IMR-90 (cell line): ENCODE data around the gene CSTB. TPM values are rescaled to one million over a fixed set of nuclear protein-coding genes. Genes with fewer than 3 reads are reported as not detected.

Experiments
- ATAC-seq: fragments of 200-7000 bp; cut with Tn5 transposase; 2 replicates; pipeline ENCODE4 v1.9.1; 2020; ENCODE audit warnings: low read depth, mild to moderate bottlenecking, moderate library complexity
- BruUV-seq: library from RNA; stranded (reverse); fragments of 400-500 nt; replicated peaks from 2 replicates; lab custom pipeline; 2021; lab: Mats Ljungman, UMichigan
- CTCF ChIA-PET: fragments of 300-600 bp; formaldehyde crosslinking; extraction: SDS; loops from one replicate; lab custom pipeline; 2021; ENCODE audit warnings: antibody characterized with exemption; lab: Yijun Ruan, JAX
- POLR2A ChIA-PET: fragments of 300-600 bp; sonication (Branson Sonifier 250); formaldehyde crosslinking; loops from one replicate; lab custom pipeline; 2022; ENCODE audit warnings: antibody characterized with exemption; ENCODE audit not compliant: unreplicated experiment; lab: Charles Lee
- DNase-seq: peaks from one replicate; pipeline ENCODE4 v3.0.0; 2013
- H2AFZ ChIP-seq: replicated peaks from 2 replicates; pipeline ENCODE3; 2013; ENCODE audit warnings: low read length, mild to moderate bottlenecking; ENCODE audit not compliant: poor library complexity
- H2AK5ac ChIP-seq: 2 replicates; pipeline ENCODE4 v1.6.1; 2013; ENCODE audit warnings: low read depth, low read length, inconsistent platforms
- H2AK9ac ChIP-seq: replicated peaks from 2 replicates; pipeline ENCODE3; 2013; ENCODE audit warnings: mild to moderate bottlenecking, low read depth, low read length, moderate library complexity; ENCODE audit not compliant: poor library complexity
- H2BK120ac ChIP-seq: 2 replicates; pipeline ENCODE4 v1.6.1; 2013; ENCODE audit warnings: low read depth, low read length, inconsistent platforms
- H2BK15ac ChIP-seq: 3 replicates; pipeline ENCODE4 v1.6.1; 2013; ENCODE audit warnings: low read depth, low read length, inconsistent platforms
- H2BK20ac ChIP-seq: 2 replicates; pipeline ENCODE4 v1.6.1; 2013; ENCODE audit warnings: low read depth, mild to moderate bottlenecking, inconsistent platforms, low read length, moderate library complexity
- H2BK5ac ChIP-seq: 2 replicates; pipeline ENCODE4 v1.6.1; 2013; ENCODE audit warnings: mild to moderate bottlenecking, low read depth, low read length, inconsistent platforms; ENCODE audit not compliant: poor library complexity, severe bottlenecking
- H3K14ac ChIP-seq: replicated peaks from 2 replicates; pipeline ENCODE4 v1.6.1; 2013; ENCODE audit warnings: low read depth, low read length, inconsistent platforms
- H3K18ac ChIP-seq: 2 replicates; pipeline ENCODE4 v1.6.1; 2013; ENCODE audit warnings: low read depth, low read length, control low read depth
- H3K23ac ChIP-seq: 2 replicates; pipeline ENCODE4 v1.6.1; 2013; ENCODE audit warnings: low read depth, low read length, inconsistent platforms
- H3K27ac ChIP-seq: 2 replicates; pipeline ENCODE4 v1.5.1; 2013; ENCODE audit warnings: mild to moderate bottlenecking, control low read depth, low read length; ENCODE audit not compliant: insufficient read depth
- H3K27me3 ChIP-seq: 2 replicates; pipeline ENCODE4 v1.6.1; 2013; ENCODE audit warnings: low read length; ENCODE audit not compliant: control insufficient read depth, insufficient read depth
- H3K36me3 ChIP-seq: 2 replicates; pipeline ENCODE4 v1.6.1; 2013; ENCODE audit warnings: low read length, mixed read lengths; ENCODE audit not compliant: control insufficient read depth, insufficient read depth
- H3K4ac ChIP-seq: 2 replicates; pipeline ENCODE4 v1.6.1; 2013; ENCODE audit warnings: low read depth, low read length, inconsistent platforms
- H3K4me1 ChIP-seq: 2 replicates; pipeline ENCODE4 v1.6.1; 2013; ENCODE audit warnings: low read length, mixed read lengths; ENCODE audit not compliant: control insufficient read depth, insufficient read depth
- H3K4me2 ChIP-seq: 2 replicates; pipeline ENCODE4 v1.6.1; 2013; ENCODE audit warnings: low read depth, mild to moderate bottlenecking, control low read depth, low read length, moderate library complexity
- H3K4me3 ChIP-seq: 2 replicates; pipeline ENCODE4 v1.5.1; 2013; ENCODE audit warnings: low read depth, mild to moderate bottlenecking, control low read depth, low read length, moderate library complexity; ENCODE audit not compliant: insufficient read depth
- H3K56ac ChIP-seq: 2 replicates; pipeline ENCODE4 v1.6.1; 2013; ENCODE audit warnings: low read length, inconsistent platforms; ENCODE audit not compliant: insufficient read depth; ENCODE audit errors: extremely low read depth
- H3K79me1 ChIP-seq, 2 experiments: 2 replicates each; pipeline ENCODE4 v1.6.1; 2013; ENCODE audit warnings: low read length in 2 of 2, inconsistent platforms in 1 of 2, low read depth in 1 of 2
- H3K9ac ChIP-seq: 2 replicates; pipeline ENCODE4 v1.6.1; 2013; ENCODE audit warnings: low read depth, low read length, control low read depth
- H3K9me1 ChIP-seq: 2 replicates; pipeline ENCODE4 v1.6.1; 2013; ENCODE audit warnings: low read length, inconsistent platforms; ENCODE audit not compliant: insufficient read depth
- H3K9me3 ChIP-seq: 2 replicates; pipeline ENCODE4 v1.6.1; 2013; ENCODE audit warnings: low read length; ENCODE audit not compliant: control insufficient read depth, insufficient read depth
- H4K20me1 ChIP-seq: 2 replicates; pipeline ENCODE4 v1.6.1; 2013; ENCODE audit warnings: low read length, inconsistent platforms; ENCODE audit not compliant: insufficient read depth
- H4K5ac ChIP-seq: 2 replicates; pipeline ENCODE4 v1.6.1; 2013; ENCODE audit warnings: mild to moderate bottlenecking, low read depth, low read length, control low read depth
- H4K8ac ChIP-seq, 2 experiments: 2 replicates each; pipeline ENCODE4 v1.6.1; 2013; ENCODE audit warnings: low read depth in 2 of 2, low read length in 2 of 2, control low read depth in 1 of 2, inconsistent platforms in 1 of 2
- H4K91ac ChIP-seq: 2 replicates; pipeline ENCODE4 v1.6.1; 2013; ENCODE audit warnings: low read depth, low read length, inconsistent platforms; ENCODE audit not compliant: insufficient read depth
- BHLHE40 ChIP-seq: fragments of 150-350 bp; IDR thresholded peaks from 2 replicates; pipeline ENCODE4 v1.6.1; 2016; ENCODE audit warnings: mild to moderate bottlenecking, low read depth, low read length
- CEBPB ChIP-seq: IDR thresholded peaks from 2 replicates; pipeline ENCODE4 v1.6.1; 2012; ENCODE audit warnings: low read depth, low read length, improper control_type of control experiment
- CHD1 ChIP-seq: IDR thresholded peaks from 2 replicates; pipeline ENCODE4 v1.6.1; 2012; ENCODE audit warnings: low read depth, low read length, improper control_type of control experiment
- FOS ChIP-seq: fragments of 150-350 bp; IDR thresholded peaks from 2 replicates; pipeline ENCODE4 v1.6.1; 2016; ENCODE audit warnings: low read depth, low read length
- MAFK ChIP-seq: IDR thresholded peaks from 2 replicates; pipeline ENCODE4 v1.6.1; 2012; ENCODE audit warnings: low read depth, low read length, improper control_type of control experiment
- MAZ ChIP-seq: IDR thresholded peaks from 2 replicates; pipeline ENCODE4 v1.6.1; 2012; ENCODE audit warnings: low read depth, mild to moderate bottlenecking, low read length, improper control_type of control experiment, moderate library complexity, borderline replicate concordance
- NFE2L2 ChIP-seq: fragments of 150-350 bp; IDR thresholded peaks from 2 replicates; pipeline ENCODE4 v1.6.1; 2016; ENCODE audit warnings: low read depth, mild to moderate bottlenecking, low read length
- POLR2A ChIP-seq: IDR thresholded peaks from 2 replicates; pipeline ENCODE4 v1.6.1; 2012; ENCODE audit warnings: mild to moderate bottlenecking, low read depth, low read length
- RAD21 ChIP-seq: IDR thresholded peaks from 2 replicates; pipeline ENCODE4 v1.6.1; 2012; ENCODE audit warnings: low read length, improper control_type of control experiment
- RCOR1 ChIP-seq: IDR thresholded peaks from 2 replicates; pipeline ENCODE4 v1.6.1; 2012; ENCODE audit warnings: mild to moderate bottlenecking, low read length, improper control_type of control experiment; ENCODE audit not compliant: insufficient replicate concordance
- RFX5 ChIP-seq: IDR thresholded peaks from 2 replicates; pipeline ENCODE4 v1.8.0; 2012; ENCODE audit warnings: low read depth, mild to moderate bottlenecking, low read length, moderate library complexity
- SMC3 ChIP-seq: fragments of 150-350 bp; IDR thresholded peaks from 2 replicates; pipeline ENCODE4 v1.6.1; 2016; ENCODE audit warnings: low read depth, mild to moderate bottlenecking, antibody characterized with exemption, low read length, moderate library complexity
- WGBS, 2 experiments: methylation state at CpG; one replicate each; pipeline versions ENCODE4 v1.1.5 to v1.1.7; 2013; ENCODE audit warnings: missing lambda C conversion rate in 2 of 2; ENCODE audit not compliant: insufficient read length in 1 of 2; ENCODE audit errors: extremely low coverage in 2 of 2; 5-methylcytosine and 5-hydroxymethylcytosine counted together
- dilution Hi-C: fragments of 300-500 bp; cut with HindIII; formaldehyde crosslinking; loops from one replicate; pipeline ENCODE4 v1.14.3; 2018; ENCODE audit warnings: low sequenced_read_pairs; ENCODE audit not compliant: unreplicated experiment
- in situ Hi-C: fragments of 300-500 bp; cut with MboI; formaldehyde crosslinking; loops from 3 replicates; pipeline ENCODE4 v1.14.3; 2019; ENCODE audit warnings: low sequenced_read_pairs, inconsistent platforms, mixed read lengths
- intact Hi-C: fragments of 100-400 bp; cut with micrococcal nuclease; formaldehyde crosslinking; loops from 2 replicates; pipeline ENCODE4 v1.10.0; 2022
- polyA plus RNA-seq, 3 experiments: library from polyadenylated mRNA; depleted of rRNA; stranded (reverse); fragments of >200 nt; gene quantifications; 2 replicates each; pipeline ENCODE4 v1.2.3, GENCODE V29; 2012; ENCODE audit warnings: low replicate concordance in 1 of 3
- total RNA-seq: library from RNA; depleted of rRNA; stranded (reverse); fragments of >200 nt; gene quantifications from 2 replicates; pipeline ENCODE4 v1.2.3, GENCODE V29; 2012
- TF ChIP-seq, protein P1 (sequence below): fragments of 150-350 bp; IDR thresholded peaks from 2 replicates; pipeline ENCODE4 v1.6.1; 2017; ENCODE audit warnings: mild to moderate bottlenecking, antibody characterized with exemption, low read length, low read depth
- TF ChIP-seq, protein P2 (sequence below): fragments of 150-350 bp; IDR thresholded peaks from 2 replicates; pipeline ENCODE4 v1.6.1; 2016; ENCODE audit warnings: low read depth, mild to moderate bottlenecking, low read length, moderate library complexity, borderline replicate concordance
- TF ChIP-seq, protein P3 (sequence below): conservative IDR thresholded peaks from 2 replicates; pipeline ENCODE4 v1.5.1; 2012; ENCODE audit warnings: mild to moderate bottlenecking, low read depth, low read length, improper control_type of control experiment

The CSTB gene
- total and polyA plus RNA-seq, 2 of the 4 experiments (the other 2 are of a cell fraction) = 6.1 to 71.7 TPM

DNA sequence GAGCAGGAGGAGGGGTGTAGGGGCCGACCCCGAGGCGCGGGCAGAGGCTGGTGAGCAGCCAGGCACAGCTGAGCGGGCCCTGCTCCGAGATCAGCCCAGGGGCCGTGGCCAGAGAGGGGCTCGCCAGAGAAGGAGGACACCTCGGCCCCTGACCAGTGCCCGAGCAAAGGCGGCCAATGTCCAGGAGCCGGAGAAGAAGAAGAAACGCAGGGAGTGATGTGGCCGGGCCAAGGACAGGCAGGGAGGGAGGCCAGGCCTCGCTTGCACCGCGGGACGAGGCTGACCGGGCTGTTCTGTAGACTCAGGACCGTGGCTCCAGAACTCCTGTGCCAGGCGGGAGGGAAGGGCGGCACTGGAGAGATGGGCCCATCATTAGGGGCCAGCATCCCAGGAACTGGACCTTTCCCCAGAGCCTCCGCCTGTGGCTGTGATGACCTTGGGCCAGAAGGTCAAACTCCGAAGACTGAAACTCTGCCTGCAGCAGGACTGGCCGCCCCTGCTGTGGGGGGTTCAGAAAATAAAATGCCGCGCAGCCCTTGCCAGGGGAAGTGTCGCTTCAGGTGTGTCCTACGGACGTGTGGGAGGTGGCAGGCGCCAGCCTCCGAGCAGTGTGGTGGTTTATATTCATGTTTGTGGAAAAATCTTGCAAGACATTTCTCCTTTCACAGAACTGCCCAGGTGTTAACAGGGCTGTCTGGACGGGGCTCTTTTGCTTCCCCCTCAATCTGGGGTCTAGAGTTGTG lies 27.6 kb upstream of the CSTB start:
- ATAC-seq (no peak), DNase-seq (no peak)
- no peak overlapping the region for H3K18ac ChIP-seq
- H3K79me1 ChIP-seq = no peaks in the 10 kb centered on the region
- WGBS, 2 experiments = 94% methylated on average over 10 of the region's 33 CpGs; no CpG with 5 or more reads in 1 of the 2 experiments
- dilution Hi-C loops (no loop called here), in situ Hi-C loops (no loop called here), intact Hi-C loops (no loop called here)
- ChIA-PET CTCF (no interaction called here), POLR2A (no interaction called here)
- H3K27ac ChIP-seq = no peak overlapping the region
- no peak overlapping the region for H3K4me2 ChIP-seq
- H3K27me3 ChIP-seq = no peaks in the 10 kb centered on the region
- no peak overlapping the region for H3K9ac ChIP-seq
- no peak overlapping the region for H3K14ac ChIP-seq
- no peak overlapping the region for H2AFZ ChIP-seq
- no TSS peak for BruUV-seq
- no peak overlapping the region for H4K91ac ChIP-seq
- H2BK20ac ChIP-seq = no peak overlapping the region
- H3K9me3 ChIP-seq = no peaks in the 10 kb centered on the region
- H3K9me1 ChIP-seq = no peaks in the 10 kb centered on the region
- no peak overlapping the region for H4K8ac ChIP-seq
- no peak overlapping the region for H2BK120ac ChIP-seq
- no peak overlapping the region for H2BK5ac ChIP-seq
- no peak overlapping the region for H2AK9ac ChIP-seq
- H4K20me1 ChIP-seq = no peaks in the 10 kb centered on the region; the same call in none of the 2 replicates
- no peak overlapping the region for H3K4me3 ChIP-seq
- no peak overlapping the region for H3K23ac ChIP-seq
- no peak overlapping the region for H3K4ac ChIP-seq
- no peaks in the 10 kb centered on the region for H3K4me1 ChIP-seq
- H4K5ac ChIP-seq = no peak overlapping the region
- H2AK5ac ChIP-seq = no peak overlapping the region
- H3K36me3 ChIP-seq = peaks cover 52% of the 10 kb centered on the region
- no peak overlapping the region for H3K56ac ChIP-seq
- H2BK15ac ChIP-seq = no peak overlapping the region
- TF ChIP-seq NFE2L2 (no peak), SMC3 (no peak), POLR2A (no peak), CHD1 (no peak), FOS (no peak), RCOR1 (no peak), MAZ (no peak), CEBPB (no peak), RFX5 (no peak), MAFK (no peak), BHLHE40 (no peak), RAD21 (no peak)
- TF ChIP-seq, protein P1, sequence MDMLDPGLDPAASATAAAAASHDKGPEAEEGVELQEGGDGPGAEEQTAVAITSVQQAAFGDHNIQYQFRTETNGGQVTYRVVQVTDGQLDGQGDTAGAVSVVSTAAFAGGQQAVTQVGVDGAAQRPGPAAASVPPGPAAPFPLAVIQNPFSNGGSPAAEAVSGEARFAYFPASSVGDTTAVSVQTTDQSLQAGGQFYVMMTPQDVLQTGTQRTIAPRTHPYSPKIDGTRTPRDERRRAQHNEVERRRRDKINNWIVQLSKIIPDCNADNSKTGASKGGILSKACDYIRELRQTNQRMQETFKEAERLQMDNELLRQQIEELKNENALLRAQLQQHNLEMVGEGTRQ = no peak
- TF ChIP-seq, protein P2, sequence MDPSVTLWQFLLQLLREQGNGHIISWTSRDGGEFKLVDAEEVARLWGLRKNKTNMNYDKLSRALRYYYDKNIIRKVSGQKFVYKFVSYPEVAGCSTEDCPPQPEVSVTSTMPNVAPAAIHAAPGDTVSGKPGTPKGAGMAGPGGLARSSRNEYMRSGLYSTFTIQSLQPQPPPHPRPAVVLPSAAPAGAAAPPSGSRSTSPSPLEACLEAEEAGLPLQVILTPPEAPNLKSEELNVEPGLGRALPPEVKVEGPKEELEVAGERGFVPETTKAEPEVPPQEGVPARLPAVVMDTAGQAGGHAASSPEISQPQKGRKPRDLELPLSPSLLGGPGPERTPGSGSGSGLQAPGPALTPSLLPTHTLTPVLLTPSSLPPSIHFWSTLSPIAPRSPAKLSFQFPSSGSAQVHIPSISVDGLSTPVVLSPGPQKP = no peak
- TF ChIP-seq, protein P3, sequence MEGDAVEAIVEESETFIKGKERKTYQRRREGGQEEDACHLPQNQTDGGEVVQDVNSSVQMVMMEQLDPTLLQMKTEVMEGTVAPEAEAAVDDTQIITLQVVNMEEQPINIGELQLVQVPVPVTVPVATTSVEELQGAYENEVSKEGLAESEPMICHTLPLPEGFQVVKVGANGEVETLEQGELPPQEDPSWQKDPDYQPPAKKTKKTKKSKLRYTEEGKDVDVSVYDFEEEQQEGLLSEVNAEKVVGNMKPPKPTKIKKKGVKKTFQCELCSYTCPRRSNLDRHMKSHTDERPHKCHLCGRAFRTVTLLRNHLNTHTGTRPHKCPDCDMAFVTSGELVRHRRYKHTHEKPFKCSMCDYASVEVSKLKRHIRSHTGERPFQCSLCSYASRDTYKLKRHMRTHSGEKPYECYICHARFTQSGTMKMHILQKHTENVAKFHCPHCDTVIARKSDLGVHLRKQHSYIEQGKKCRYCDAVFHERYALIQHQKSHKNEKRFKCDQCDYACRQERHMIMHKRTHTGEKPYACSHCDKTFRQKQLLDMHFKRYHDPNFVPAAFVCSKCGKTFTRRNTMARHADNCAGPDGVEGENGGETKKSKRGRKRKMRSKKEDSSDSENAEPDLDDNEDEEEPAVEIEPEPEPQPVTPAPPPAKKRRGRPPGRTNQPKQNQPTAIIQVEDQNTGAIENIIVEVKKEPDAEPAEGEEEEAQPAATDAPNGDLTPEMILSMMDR = no peak
